NB4 (cell line): ENCODE data around the gene PLSCR3.

Source experiments
- CTCF ChIP-seq: IDR thresholded peaks from one replicate; pipeline ENCODE4 v1.5.1; 2012; ENCODE audit warnings: low read depth, low read length
- MAX ChIP-seq: IDR thresholded peaks from 2 replicates; pipeline ENCODE4 v1.6.1; 2011; ENCODE audit warnings: low read depth, low read length
- MYC ChIP-seq: IDR thresholded peaks from 2 replicates; pipeline ENCODE4 v1.6.1; 2011; ENCODE audit warnings: low read depth, low read length
- POLR2A ChIP-seq: IDR thresholded peaks from 2 replicates; pipeline ENCODE4 v1.6.1; 2011; ENCODE audit warnings: mild to moderate bottlenecking; ENCODE audit not compliant: insufficient read length; ENCODE audit errors: extremely low read depth

- no peak for TF ChIP-seq CTCF
- TF ChIP-seq POLR2A: no peak
- TF ChIP-seq MAX: no peak
- TF ChIP-seq MYC: no peak
These were observed 43.8 kb upstream of the PLSCR3 start for GRCh38 chr17:7437950-7438614.
